Right forelimb (tissue), 1 donor: ENCODE measurements around the gene KIF2A.

Source experiments
- DNase-seq: peaks from one replicate; pipeline ENCODE4 v3.0.0-alpha.2; 2018

Gene KIF2A

DNA sequence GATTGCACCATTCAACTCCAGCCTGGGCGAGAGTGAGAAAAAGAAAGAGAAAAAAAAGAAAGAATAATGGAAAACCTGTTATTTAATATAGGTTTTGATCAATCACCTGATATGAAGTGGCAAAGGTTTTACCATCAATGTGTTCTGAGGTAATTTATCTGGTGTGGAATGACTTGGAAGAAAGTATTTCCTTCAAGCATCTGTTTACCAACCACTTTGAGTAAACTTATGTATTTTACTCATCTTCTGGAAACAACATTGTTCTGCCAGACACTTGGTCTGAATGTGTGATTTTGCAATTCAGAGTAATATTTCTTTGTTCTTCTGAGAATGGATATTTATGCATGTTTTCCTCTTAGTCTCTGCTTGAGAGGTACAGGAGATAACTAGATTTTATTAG is 24.3 kb downstream of the KIF2A start:
- no peak for DNase-seq

DNA sequence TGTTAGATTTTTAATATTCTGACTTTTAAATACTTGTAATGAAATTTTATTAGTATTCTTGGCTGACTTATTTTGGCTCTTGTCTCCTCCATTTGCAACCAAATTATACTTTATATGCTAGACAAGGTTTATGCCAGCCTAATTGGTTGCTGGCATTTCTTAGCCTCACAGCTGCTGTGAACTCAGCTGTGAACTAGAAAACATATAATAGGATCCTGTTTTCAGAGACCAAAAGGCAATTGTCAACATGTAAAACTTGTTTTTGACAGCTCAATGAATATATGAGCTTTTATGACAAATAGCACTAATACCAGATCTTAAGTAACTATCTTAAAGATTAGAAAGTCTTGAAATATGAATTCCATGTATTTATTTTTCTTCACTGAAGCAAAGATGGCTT is 25.9 kb downstream of the KIF2A start:
- DNase-seq = no peak

- DNase-seq = no peak
Observed at GRCh38 chr5:62333250-62333794, 27.3 kb downstream of the KIF2A start.

GRCh38 chr5:62334082-62334481 is 28.1 kb downstream of the KIF2A start:
- DNase-seq = no peak

DNA sequence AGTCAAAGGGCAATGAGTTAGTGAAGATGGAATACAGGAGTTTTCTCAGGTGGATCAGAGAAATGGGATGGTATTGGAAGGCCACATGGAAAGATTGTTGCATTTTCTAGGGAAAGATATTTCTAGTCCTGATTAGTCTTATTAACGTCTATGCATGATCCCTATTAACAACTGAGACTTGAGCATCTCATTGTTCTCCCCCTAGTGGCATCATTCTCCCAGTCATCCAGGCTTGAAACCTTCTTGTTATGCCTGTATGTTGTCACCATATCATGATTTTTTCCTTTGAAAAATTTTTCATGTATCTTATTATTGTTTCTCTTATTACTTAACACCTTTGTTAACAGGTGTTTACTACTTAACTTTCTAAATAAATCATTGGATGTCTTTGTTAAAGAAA is 34.4 kb downstream of the KIF2A start:
- no peak for DNase-seq

DNA sequence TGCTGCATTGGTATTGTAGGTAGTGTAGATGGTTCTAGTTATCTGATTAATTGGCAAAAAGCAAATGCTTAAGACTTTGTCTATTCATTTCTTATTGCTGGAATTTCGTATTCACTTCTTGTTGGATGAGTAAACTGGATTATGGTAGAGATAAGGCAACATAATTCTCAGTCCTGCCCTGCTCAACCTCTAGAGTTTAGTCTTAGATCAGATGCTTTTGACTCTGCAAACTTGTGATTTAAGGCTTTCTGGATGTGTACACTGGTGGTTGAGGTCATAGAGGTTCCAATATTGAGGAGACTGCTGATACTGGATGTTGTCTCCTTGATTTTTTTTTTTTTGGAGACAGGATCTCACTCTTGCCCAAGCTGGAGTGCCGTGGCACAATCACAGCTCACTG is 35.0 kb downstream of the KIF2A start:
- no peak for DNase-seq

GRCh38 chr5:62341783-62342475 is 35.9 kb downstream of the KIF2A start:
- DNase-seq = no peak

DNA sequence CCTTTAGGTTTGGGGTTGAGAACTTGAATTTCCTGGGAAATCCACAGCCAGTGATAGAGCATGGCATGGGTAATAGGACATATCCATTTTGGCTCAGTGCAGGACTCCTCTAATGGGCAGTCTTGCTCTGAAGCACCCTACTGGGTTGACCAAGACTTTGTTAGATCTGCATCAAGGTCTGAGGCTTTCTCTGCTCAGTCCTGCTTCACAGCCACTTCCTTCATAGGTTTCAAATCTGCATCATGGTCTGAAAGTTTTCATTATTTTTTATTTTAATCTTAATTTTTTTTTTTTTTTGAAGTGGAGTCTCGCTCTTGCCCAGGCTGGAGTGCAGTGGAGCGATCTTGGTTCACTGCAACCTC is 36.5 kb downstream of the KIF2A start:
- DNase-seq = no peak

DNA sequence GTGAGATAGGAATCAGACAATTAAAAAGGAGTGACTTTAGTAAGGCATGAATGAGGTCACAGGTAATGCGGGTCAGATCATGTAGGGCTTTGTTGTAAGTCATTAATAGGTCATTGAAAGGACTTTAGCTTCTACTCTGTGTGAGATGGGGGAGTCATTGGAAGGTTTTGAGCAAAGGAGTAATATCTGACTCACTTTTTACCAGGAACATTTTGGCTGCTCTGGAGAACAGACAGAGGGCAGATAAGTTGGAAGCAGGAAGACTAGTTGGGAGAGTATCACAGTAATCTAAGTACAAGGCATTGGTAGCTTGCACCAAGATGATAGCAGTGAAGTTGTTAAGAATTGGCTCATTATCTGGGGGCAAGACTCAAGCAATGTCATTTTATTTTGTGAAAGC is 37.4 kb downstream of the KIF2A start:
- DNase-seq = no peak

GRCh38 chr5:62346748-62347147 is 40.7 kb downstream of the KIF2A start:
- no peak for DNase-seq

DNA sequence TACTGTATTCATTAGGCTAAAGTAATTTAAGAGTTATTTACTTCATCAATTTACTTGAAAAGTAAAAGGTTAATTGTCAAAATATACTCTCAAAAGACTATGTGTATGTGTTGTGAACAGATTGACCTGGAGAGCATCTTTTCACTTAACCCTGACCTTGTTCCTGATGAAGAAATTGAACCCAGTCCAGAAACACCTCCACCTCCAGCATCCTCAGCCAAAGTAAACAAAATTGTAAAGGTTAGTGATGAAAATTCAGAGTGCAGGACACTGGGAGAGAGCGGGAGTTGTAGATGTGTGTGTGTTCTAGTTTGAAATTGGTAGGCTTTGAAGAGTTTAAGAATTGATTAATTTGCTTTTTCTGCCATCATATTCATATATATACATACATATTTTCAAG is 41.9 kb downstream of the KIF2A start:
- DNase-seq = no peak

- no peak for DNase-seq
Observed at GRCh38 chr5:62348723-62349481, 42.9 kb downstream of the KIF2A start.

GRCh38 chr5:62354028-62354874 is 48.2 kb downstream of the KIF2A start:
- no peak for DNase-seq

DNA sequence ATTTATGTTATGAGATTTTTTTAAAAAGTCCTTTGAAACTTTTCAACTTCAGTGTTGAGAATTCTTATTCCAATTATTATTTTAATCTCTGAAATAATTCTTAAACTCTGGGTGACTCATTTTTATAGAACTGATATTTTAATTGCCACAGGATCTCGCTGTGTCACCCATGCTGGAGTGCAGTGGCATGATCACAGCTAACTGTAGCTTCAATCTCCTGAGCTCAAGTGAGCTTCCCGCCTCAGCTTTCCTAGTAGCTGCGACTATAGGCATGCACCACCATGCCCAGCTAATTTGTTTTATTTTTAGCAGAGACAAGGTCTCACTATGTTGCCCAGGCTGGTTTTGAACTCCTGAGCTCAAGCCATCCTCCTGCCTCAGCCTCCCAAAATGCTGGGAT is 56.7 kb downstream of the KIF2A start:
- DNase-seq = no peak

- no peak for DNase-seq
Observed at GRCh38 chr5:62369039-62369438, 63.0 kb downstream of the KIF2A start.

DNA sequence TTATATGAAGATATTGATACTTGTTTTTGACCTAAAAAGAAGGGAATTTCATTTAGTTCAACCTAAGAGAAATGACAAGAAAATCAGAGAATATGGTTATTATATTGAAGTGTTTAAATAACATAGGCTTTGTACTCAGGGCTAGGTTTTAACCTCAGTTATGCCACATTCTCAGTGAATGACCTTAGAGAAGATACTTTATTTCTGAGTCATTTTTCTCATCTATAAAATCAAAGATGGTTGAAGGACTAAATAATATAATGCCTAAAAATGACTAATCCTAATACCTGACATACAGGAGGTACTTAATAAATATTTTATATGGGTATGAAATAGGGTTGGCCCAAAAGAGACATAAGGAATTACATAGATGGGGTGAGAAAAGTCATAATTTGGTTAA is 65.4 kb downstream of the KIF2A start:
- DNase-seq = no peak

DNA sequence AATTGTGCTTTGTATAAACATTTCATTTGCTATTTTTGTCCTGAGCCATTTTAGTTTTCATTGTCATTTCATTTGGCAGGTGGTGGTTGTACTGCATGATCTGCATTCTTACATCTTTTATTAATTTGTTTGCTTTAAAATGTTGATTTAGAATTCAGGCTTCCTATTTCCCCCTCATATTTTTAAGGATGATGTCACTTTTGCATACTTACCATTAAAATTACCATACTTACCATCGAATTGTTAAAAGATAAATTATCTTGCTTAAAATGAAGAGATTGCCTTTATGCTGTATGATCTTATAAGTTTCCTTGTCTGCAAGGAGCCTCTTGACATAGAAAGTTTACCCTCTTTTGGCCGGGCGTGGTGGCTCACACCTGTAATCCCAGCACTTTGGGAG is 66.6 kb downstream of the KIF2A start:
- no peak for DNase-seq

GRCh38 chr5:62373382-62373781 is 67.4 kb downstream of the KIF2A start:
- no peak for DNase-seq

DNA sequence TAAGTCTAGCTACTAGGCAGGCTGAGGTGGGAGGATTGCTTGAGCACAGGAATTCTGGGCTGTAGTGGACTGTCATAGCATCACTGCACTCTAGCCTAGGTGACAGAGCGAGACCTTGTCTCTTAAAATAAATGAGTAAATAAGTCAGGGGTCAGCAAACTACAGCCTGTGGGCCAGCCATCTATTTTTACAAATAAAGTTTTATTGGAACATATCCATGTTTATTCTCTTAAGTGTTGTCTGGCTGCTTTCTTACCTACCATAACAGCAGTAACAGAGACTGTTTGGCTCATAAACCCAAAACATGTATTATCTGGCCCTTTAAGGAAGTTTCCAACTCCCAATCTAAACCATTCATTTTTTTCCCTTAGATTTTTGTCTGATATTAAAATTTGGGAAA is 68.1 kb downstream of the KIF2A start:
- DNase-seq = no peak

DNA sequence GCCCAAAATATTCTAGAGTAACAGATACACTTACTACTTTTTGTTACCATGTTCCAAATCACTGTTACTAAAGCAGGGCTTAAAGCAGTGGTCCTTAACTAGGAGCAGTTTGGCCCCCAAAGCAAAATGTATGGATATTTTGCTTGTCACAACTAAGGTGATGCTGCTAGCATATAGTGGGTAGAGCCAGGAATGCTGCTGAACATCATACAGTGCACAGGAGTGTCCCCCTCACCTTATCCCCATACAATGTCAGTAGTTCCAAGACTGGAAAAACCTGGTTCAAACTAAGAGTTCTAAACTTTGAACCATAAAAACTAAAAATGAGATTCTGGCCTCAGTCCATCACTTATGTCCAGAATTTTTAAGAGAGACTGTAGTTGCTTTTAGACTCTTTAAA is 69.6 kb downstream of the KIF2A start:
- no peak for DNase-seq

DNA sequence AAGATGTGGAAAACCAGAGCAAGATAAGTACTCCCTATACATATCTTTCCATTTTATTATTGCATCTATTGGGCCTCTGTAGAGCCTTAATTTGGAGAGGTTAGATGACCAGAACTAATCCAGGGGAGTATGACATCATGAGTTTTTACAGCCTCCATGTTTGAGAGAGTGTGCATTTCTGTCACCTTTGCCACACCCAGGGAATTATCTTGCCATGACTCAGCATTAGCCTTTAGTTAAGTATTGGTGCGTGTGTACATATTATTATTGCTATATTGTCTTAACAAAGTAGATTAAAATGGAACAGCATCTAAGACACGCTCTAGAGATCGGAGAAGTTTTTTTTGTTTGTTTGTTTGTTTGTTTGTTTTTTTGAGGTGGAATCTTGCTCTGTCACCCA is 70.1 kb downstream of the KIF2A start:
- no peak for DNase-seq

GRCh38 chr5:62385131-62385530 is 79.1 kb downstream of the KIF2A start:
- no peak for DNase-seq

DNA sequence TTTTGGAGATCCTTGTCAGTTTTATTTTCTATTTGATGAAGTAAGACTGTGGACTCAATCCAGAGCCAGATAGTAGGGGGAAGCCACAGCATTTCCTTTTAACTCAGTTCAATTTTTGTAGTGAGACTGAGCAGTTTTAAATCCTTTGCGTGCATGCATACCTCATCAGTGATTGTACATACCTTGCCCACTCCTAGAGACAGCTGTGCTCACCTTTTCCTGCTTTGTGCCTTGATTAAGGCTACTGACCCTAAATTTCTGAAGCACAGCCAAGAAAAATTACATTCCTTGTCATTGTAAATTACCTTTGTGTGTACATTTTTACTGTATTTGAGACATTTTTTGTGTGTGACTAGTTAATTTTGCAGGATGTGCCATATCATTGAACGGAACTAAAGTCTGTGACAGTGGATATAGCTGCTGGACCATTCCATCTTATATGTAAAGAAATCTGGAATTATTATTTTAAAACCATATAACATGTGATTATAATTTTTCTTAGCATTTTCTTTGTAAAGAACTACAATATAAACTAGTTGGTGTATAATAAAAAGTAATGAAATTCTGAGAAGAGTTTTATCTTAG is 79.9 kb downstream of the KIF2A start:
- DNase-seq = no peak
